ENCODE results near the gene LSM7. TPM values are rescaled to one million over a fixed set of nuclear protein-coding genes. Genes with fewer than 3 reads are reported as not detected.
A peak's percentile ranks its signal among the peaks of the same experiment; 100 is the strongest.
"Not testable (repeated sequence)": the region's sequence is repeated elsewhere in the genome, so short reads cannot be mapped to it uniquely, and the experiment has no call there.

Gene LSM7
- total RNA-seq, 2 experiments from 2014 or later, result 135 TPM

DNA sequence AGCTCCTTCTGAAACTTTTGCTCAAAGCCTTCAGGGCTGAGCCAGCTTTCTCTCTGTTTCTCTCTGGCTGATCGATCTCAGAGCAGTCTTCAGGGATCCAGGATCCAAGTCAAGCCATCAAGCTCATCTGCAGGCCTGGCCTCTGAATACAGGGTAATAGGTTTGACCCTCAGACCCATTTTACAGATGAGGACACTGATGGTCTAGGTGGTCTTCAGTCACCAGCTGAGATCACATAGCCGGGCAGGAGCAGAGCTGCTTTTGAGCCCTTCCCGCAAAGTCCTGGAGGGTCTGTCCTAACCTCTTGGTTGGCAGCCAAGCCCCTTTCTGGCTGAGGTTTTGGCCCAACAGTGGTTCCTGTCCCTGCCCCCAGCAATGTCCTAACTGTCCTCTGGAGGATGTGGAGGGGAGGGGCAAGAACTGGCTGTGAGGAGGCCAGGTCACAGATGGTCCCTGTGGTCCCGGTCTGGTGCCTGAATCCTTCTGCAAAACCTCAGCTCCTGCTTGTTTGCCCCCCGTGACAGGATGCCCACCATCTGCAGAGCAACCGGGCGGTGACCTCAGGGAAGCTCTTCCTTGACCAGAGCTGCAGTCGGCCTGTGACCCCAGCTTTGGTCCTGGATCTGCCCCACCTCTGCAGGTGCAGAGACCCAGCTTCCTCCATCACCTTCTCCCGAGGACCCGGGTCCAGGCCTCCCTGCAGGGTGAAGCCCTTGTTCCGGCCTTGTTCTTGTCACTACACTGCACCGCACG lies 40.6 kb downstream of the LSM7 start:
- H3K4me1 Mint-ChIP-seq, result peaks cover 25% of the 10 kb centered on the region
- peaks cover 3% of the 10 kb centered on the region for H3K36me3 Mint-ChIP-seq
- peaks cover 9% of the 10 kb centered on the region for H3K27me3 Mint-ChIP-seq
- no peak overlapping the region for H3K27ac Mint-ChIP-seq
- ATAC-seq (no peak), DNase-seq (no peak)
- H3K9me3 Mint-ChIP-seq (ENCODE audit: low read depth), result no peaks in the 10 kb centered on the region
- CTCF ChIA-PET, result interaction anchor here (1.0 to 5.6 kb wide), 6 partner anchors 13 to 323 kb away, joined by 3 to 52 read pairs (median 6); partner anchors contain the start of gene PLEKHJ1
- H3K4me3 Mint-ChIP-seq, result no peak overlapping the region

DNA sequence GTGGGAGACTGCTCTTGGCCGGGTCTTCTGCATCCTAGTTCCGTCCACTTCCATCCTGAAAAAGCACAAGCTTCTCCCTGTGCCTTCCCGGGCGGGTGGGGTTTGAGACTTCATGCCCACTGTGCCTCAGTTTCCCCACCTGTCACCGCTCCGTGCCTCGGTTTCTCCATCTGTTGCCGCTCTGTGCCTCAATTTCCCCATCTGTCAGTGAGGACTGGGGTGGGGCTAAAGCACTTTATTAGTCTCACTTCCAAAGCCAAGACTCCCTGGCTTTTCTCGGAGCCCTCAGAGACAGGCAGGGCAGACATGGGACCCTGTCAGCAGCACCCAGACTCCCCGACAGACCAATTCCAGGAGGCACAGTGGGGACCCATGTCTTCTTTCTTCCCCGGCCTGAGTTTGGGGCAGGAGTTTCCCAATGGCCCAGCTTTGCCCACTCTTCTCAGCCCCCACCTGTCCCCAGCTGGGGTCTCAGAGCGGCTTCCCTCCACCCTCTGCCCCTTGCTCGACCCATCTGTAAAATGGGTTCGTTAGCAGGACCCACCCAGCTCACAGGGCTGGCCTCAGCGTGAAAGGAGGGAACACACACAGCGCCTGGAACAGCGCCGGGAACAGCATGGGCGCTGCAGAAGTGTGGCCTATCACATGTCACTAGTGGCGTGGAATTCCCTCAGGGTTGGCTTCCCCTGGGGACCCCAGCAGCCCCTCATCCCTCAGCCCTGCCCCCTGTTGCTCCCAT lies 41.8 kb downstream of the LSM7 start:
- ATAC-seq (no peak), DNase-seq (no peak)
- H3K4me3 Mint-ChIP-seq, result no peak overlapping the region
- no peaks in the 10 kb centered on the region for H3K9me3 Mint-ChIP-seq (ENCODE audit: low read depth)
- H3K27me3 Mint-ChIP-seq, result peaks cover 12% of the 10 kb centered on the region
- CTCF ChIA-PET, result interaction anchor here (1.0 to 5.6 kb wide), 5 partner anchors 12 to 324 kb away, joined by 3 to 52 read pairs (median 4); no protein-coding TSS in a partner anchor
- no peak overlapping the region for H3K27ac Mint-ChIP-seq
- H3K4me1 Mint-ChIP-seq, result peaks cover 34% of the 10 kb centered on the region
- H3K36me3 Mint-ChIP-seq, result no peaks in the 10 kb centered on the region

DNA sequence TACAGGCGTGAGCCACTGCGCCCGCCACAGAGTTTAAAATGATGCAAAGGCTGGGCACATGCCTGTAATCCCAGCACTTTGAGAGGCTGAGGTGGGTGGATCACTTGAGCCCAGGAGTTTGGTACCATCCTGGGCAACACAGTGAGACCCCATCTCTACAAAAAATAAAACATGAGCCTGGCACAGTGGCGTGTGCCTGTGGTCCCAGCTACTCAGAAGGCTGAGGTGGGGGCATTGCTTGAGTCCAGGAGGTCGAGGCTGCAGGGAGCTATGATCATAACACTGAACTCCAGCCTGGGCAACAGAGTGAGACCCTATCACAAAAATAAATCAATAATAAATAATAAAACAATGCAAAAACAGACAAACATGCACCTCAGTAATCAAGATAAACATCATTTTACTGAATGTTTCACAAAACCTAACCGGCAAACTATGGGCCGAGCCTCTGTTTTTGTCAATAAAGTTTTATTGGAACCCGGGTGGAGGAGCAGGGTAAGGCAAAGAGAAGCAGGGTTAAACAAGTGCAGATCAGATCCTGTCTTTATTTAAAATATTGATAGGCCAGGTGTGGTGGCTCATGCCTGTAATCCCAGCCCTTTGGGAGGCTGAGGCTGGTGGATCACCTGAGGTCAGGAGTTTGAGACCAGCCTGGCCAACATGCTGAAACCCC lies 44.4 kb downstream of the LSM7 start:
- CTCF ChIA-PET, result interaction anchor here (1.1 kb wide), 1 partner anchor 22 kb away, joined by 3 read pairs; no protein-coding TSS in a partner anchor
- Mint-ChIP-seq H3K27me3 (peaks cover 11% of the 10 kb centered on the region), H3K9me3 (ENCODE audit: low read depth) (no peaks in the 10 kb centered on the region), H3K4me1 (peaks cover 21% of the 10 kb centered on the region), H3K4me3 (no peak overlapping the region), H3K36me3 (no peaks in the 10 kb centered on the region), H3K27ac (no peak overlapping the region)
- DNase-seq, result no peak
- ATAC-seq, result no peak

DNA sequence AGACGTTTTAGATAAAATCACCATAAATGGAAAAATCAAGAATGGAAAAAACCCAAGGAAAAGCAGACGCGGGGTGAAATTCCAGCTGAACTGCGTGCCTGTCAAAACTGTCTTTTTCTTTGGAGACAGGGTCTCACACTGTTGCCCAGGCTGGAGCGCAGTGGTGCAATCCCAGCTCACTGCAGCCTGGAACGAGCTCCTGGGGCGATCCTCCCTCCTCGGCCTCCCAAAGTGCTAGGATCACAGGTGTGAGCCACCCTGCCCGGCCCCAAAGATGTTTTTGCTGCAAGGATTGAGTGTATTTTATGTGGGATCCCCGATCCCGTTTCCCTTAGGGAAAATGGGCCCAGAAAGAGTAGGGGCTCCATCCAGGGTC lies 45.5 kb downstream of the LSM7 start:
- ATAC-seq (no peak), DNase-seq (no peak)
- Mint-ChIP-seq H3K4me1 (peaks cover 13% of the 10 kb centered on the region), H3K36me3 (no peaks in the 10 kb centered on the region), H3K27me3 (peaks cover 7% of the 10 kb centered on the region), H3K4me3 (no peak overlapping the region), H3K9me3 (ENCODE audit: low read depth) (no peaks in the 10 kb centered on the region), H3K27ac (no peak overlapping the region)
- CTCF ChIA-PET, result interaction anchor here (0.9 kb wide), 1 partner anchor 173 kb away, joined by 3 read pairs; no protein-coding TSS in a partner anchor

DNA sequence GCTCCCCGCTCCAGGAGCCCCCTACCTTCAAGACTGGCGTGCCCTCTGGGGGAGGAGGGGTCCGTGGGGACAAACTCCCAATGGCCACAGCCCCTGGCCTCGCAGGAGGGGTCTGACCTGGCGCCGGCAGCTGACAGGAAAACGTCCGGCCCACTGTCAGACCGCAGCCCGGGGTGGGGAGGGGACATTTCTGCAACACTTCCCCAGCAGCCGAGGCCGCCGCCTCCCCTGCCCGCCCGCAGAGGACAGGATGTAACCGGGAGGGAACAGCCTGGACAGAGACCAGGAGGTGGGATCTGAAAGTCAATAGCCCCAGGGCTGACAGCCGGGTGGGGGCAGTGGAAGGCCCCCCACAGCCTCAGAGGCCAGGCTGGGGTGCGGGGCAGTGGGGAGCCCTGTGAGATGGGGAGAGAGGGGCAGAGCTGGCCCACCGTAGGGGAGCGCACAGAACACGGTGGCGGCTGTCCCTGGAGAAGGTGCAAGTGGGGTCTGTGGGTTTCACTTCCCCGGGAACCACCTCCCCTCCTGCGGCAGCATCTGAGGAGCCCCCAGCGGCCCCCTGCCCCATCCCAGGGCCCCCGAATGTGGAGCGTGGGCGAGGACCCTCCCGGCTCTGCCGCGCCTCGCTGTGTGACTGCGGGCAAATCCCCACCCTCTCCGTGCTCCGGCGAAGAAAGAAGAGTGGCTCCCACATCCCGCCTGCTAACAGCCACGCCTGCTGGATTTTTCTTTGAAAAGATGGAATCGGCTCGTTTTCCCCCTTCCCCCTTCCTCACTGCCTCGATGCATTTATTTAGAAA lies 46.1 kb downstream of the LSM7 start, which contains the start of gene PEAK3:
Gene PEAK3, minus strand, starts transcription at position 114 of the 800 bp plus-strand sequence. CDS start 1,244 bp downstream, outside the sequence.
- Mint-ChIP-seq H3K27ac (peak within 1 kb of the TSS; percentile 19), H3K4me3 (peak within 1 kb of the TSS; percentile 32), H3K4me1 (peaks cover 13% of the 10 kb centered on the region), H3K36me3 (no peaks in the 10 kb centered on the region), H3K27me3 (peaks cover 7% of the 10 kb centered on the region), H3K9me3 (ENCODE audit: low read depth) (no peaks in the 10 kb centered on the region)
- ATAC-seq (peak; percentile 55), DNase-seq (peak; percentile 78)
- CTCF ChIA-PET, result interaction anchor here (0.8 to 0.9 kb wide), 2 partner anchors 9 to 174 kb away, joined by 3 to 5 read pairs; no protein-coding TSS in a partner anchor

DNA sequence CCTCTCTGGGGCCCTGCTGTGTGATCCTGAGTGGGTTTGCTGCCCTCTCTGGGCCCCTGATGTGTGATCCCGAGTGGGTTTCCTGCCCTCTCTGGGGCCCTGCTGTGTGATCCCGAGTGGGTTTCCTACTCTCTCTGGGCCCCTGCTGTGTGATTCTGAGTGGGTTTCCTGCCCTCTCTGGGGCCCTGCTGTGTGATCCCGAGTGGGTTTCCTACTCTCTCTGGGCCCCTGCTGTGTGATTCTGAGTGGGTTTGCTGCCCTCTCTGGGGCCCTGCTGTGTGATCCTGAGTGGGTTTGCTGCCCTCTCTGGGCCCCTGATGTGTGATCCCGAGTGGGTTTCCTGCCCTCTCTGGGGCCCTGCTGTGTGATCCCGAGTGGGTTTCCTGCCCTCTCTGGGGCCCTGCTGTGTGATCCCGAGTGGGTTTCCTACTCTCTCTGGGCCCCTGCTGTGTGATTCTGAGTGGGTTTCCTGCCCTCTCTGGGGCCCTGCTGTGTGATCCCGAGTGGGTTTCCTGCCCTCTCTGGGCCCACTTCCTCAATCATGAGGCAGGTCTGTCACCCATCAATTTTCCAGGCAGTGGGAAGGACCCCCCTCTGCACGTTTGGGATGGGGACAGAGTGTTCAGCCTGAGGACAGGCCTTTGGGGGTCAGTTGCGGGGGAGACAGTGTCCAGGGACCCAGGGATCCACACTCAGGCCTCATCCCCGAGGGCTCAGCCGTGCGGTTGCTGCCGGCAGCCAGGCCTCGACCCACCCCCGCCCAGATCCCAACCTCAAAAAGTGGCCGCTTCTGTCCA lies 46.9 kb downstream of the LSM7 start:
- H3K9me3 Mint-ChIP-seq (ENCODE audit: low read depth); H3K27me3 Mint-ChIP-seq; H3K36me3 Mint-ChIP-seq; DNase-seq; ATAC-seq; H3K4me3 Mint-ChIP-seq: not testable (repeated sequence)
- Mint-ChIP-seq H3K4me1 (peaks cover 15% of the 10 kb centered on the region), H3K27ac (peak overlapping the region; percentile 19)
- CTCF ChIA-PET, result interaction anchor here (0.8 kb wide), 1 partner anchor 8 kb away, joined by 5 read pairs; no protein-coding TSS in a partner anchor

DNA sequence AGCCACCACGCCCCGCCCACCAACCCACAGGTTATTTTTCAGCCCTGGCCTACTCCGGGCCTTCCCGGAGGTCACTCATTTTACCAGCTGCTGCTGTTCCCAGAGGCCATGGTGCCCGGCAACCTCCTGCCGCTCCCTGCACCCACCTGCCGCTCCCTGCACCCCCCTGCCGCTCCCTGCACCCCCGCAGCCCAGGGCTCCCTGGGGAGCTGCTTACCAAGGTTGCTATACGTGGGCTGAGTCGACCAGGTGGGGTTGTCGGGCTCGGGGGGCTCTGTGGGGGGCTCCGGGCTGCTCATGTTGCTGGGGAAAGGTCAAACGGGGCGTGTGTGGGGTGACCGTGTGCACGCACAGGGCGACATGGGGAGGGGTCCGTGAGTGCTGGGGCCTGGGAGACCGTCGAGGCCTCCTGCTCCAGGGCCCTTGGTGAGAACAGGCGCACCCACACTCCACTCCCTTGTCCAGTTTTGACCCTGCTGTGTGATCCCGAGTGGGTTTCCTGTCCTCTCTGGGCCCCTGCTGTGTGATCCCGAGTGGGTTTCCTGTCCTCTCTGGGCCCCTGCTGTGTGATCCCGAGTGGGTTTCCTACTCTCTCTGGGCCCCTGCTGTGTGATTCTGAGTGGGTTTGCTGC lies 47.6 kb downstream of the LSM7 start:
- H3K27ac Mint-ChIP-seq, result no peak overlapping the region
- CTCF ChIA-PET, result interaction anchor here (0.8 to 1.3 kb wide), 2 partner anchors 8 to 20 kb away, joined by 3 to 6 read pairs; no protein-coding TSS in a partner anchor
- peaks cover 7% of the 10 kb centered on the region for H3K27me3 Mint-ChIP-seq

DNA sequence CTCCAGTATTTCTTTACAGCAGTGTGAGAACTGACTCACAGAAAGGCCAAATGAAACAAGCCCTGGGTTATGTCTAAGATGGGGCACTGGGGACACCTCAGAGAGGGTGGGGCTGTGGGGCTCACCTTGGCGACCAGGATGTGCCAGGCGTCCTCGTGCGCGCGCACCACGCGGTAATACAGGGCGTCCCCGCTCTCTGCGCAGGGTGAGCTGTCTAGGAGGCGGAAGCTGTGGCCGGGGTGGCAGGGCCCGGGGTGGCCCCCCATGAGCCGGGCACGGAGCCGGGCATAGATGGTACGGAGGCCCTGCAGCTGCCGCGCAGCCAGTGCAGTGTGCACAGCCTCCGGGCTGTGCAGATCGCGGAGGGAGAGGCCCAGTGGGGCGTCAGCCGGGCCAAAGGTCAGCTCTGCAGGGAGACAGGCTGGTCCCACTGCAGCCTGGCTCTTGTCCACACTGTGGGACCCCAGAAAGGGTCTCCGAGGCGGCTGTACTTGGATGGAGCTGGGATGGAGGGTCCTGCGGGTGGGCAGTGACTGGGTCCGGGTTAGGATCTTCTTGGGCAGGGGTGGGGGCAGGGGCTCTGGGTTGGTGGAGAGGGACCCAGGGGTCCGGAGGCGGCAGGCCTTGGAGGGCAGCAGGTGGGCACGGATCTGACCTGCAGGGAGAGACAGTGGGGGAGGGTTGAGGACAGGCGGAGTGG lies 49.8 kb downstream of the LSM7 start:
- Mint-ChIP-seq H3K36me3 (peaks cover 5% of the 10 kb centered on the region), H3K4me3 (no peak overlapping the region), H3K27me3 (peaks cover 7% of the 10 kb centered on the region), H3K4me1 (peaks cover 27% of the 10 kb centered on the region), H3K27ac (no peak overlapping the region), H3K9me3 (ENCODE audit: low read depth) (no peaks in the 10 kb centered on the region)
- DNase-seq (no peak), ATAC-seq (no peak)
- CTCF ChIA-PET, result interaction anchor here (1.2 to 1.7 kb wide), 2 partner anchors 110 to 114 kb away, joined by 3 to 4 read pairs; no protein-coding TSS in a partner anchor

More for the DNA sequence above, 47.6 kb downstream of the LSM7 start:
- Mint-ChIP-seq H3K4me1 (peaks cover 15% of the 10 kb centered on the region), H3K4me3 (no peak overlapping the region), H3K36me3 (no peaks in the 10 kb centered on the region), H3K9me3 (ENCODE audit: low read depth) (no peaks in the 10 kb centered on the region)
- ATAC-seq, result no peak
- no peak for DNase-seq

DNA sequence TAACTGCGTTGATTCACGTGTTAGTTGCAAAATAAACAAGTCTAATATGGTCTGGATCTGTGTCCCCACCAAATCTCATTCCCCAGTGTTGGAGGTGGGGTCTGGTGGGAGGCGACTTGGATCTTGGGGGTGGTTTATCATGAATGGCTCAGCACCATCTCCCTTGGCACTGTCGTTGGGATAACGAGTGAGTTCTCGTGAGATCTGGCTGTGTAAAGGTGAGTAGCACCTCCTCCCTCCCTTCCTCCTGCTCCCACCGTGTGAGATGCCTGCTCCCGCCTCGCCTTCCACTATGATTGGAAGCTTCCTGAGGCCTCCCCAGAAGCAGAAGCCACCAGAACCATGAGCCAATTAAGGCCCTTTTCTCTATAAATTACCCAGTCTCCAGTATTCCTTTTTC lies 51.2 kb downstream of the LSM7 start:
- Mint-ChIP-seq H3K4me1 (peaks cover 31% of the 10 kb centered on the region), H3K27me3 (no peaks in the 10 kb centered on the region), H3K36me3 (peaks cover 14% of the 10 kb centered on the region), H3K4me3 (no peak overlapping the region), H3K27ac (peak overlapping the region; percentile 49), H3K9me3 (ENCODE audit: low read depth) (no peaks in the 10 kb centered on the region)
- ATAC-seq, result no peak
- DNase-seq, result no peak
- CTCF ChIA-PET, result interaction anchor here (0.9 to 7.0 kb wide), 4 partner anchors 10 to 115 kb away, joined by 3 to 52 read pairs (median 4); partner anchors contain the start of gene PLEKHJ1

DNA sequence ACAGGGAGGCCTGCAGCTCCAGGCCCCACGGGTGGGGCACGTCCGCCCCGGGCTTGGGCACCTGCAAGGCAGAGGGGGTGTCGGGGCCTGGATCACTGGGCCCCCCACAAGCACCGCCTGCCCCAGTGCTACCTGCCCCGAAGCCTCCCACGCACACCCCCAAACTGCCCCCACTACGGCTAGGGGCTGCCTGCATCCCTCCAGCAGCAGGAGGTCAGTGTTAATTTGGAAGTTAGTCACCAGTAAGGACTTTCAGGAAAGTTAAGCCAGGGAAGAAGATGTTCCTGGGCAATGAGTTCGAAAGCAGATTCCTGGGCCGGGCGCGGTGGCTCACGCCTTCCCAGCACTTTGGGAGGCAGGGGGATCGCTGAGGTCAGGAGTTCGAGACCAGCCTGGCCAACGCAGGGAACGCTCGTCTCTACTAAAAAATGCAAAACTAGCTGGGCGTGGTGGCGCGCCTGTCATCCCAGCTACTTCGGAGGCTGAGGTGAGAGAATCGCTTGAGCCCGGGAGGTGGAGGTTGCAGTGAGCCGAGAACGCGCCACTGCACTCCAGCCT lies 51.9 kb downstream of the LSM7 start:
- ATAC-seq, result no peak
- no peak overlapping the region for H3K4me3 Mint-ChIP-seq
- H3K36me3 Mint-ChIP-seq, result peaks cover 18% of the 10 kb centered on the region
- H3K4me1 Mint-ChIP-seq, result peaks cover 29% of the 10 kb centered on the region
- H3K27ac Mint-ChIP-seq, result no peak overlapping the region
- no peak for DNase-seq
- no peaks in the 10 kb centered on the region for H3K9me3 Mint-ChIP-seq (ENCODE audit: low read depth)
- H3K27me3 Mint-ChIP-seq, result no peaks in the 10 kb centered on the region
- CTCF ChIA-PET, result interaction anchor here (0.9 to 7.0 kb wide), 6 partner anchors 11 to 116 kb away, joined by 3 to 52 read pairs (median 12); partner anchors contain the start of gene PLEKHJ1

Data from activated CD8-positive, alpha-beta memory T cell treated with anti-CD3 and anti-CD28 coated beads, Interleukin-2, amount 10 ng/mL, durations not matched to agents 7 days and 5 days (primary cell).